GM20000 (cell line): ENCODE measurements around the gene HOXD13.

Experiments used
- DNase-seq: peaks from one replicate; pipeline ENCODE4 v3.0.0; 2012; ENCODE audit warnings: low spot score
- CTCF ChIP-seq: IDR thresholded peaks from 2 replicates; pipeline ENCODE4 v1.5.1; 2012; ENCODE audit warnings: mild to moderate bottlenecking, control low read depth; ENCODE audit errors: extremely low read depth, missing control alignments

HOXD13 gene

DNA sequence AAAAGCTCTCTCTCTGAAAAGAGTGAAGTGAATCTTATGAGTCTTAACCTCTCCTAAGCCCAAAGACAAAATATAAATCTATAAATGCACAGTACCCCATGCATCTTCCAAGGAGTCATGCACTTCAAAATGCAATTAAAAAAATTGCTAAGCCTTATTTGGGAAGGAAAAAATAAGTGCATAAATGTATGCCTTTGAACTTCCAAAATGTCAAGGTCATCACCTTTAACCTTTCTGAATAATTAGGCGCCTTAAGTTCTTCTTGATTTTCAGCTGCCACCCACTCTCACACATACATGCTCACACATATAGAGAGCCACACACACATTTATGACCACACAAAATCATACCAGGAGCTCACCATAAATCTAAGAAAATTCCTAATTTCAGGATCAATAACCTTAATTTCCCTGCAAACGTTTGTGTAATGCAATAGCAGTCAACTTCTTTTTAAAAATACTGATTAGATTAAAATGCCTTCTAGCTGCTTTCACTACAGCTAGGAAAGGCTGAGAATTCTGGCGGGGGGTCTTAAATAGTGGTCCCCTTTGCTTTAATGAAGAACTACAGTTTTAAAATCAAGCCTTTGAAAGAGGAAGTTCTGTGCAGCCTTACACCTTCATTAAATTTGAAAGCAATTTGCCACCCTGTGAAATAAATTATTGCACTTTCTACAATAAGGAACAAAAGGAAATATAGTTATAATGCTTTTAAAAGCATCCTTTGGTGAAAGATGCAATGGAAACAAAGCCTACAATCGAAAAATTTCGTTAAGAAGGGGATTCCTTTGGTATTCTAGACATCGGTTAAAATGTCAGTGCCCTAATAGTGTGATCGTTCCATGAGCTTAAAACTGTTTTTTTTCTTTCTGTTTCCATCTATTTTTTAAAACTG is 18.1 kb downstream of the HOXD13 start:
- DNase-seq = no peak
- no peak for TF ChIP-seq CTCF

GRCh38 chr2:176111309-176111663 is 18.8 kb downstream of the HOXD13 start:
- peak; percentile 63 for TF ChIP-seq CTCF
- no peak for DNase-seq

- no peak for DNase-seq
- TF ChIP-seq CTCF = no peak
These were observed 19.4 kb downstream of the HOXD13 start for GRCh38 chr2:176111846-176112374.

GRCh38 chr2:176112375-176113302 is 20.1 kb downstream of the HOXD13 start:
- TF ChIP-seq CTCF = no peak
- DNase-seq = no peak

DNA sequence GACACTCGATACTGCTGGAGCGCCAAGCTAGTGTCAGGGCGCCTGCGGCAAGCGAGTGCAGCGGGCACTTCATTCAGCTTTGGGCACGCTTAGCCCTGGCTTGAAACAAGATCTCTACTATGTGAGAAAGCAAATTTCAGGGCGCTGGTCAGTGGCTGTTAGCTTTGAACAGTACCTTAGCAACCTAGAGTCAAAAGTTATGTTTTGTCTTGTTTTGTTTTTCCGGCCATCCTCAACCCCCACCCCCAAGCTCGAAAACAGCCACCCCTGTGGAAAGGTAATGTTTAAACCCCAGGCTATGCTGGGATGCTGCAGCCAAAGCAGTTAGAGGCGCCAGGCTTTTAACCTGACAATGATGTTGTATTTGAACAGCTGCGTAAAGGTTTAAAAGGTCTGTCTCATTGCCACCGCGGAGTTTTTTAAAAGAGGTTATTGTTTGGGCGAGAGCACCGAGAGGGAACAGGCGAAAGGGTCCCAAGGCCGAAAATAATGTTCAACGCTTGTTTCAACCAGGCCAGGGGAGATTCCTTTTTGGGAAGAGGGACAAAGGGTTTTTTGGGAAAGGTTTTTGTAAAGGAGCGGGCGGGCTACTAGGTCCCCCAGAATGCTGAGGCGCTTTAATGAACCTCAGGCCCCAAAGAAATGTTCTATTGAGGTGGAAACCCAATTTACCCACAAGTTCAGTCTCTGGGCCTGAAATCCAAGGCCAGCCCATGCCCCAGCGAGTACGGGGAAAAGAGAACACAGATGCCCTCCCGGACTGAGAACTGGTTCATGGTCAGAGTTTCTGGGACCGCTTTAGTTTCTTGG is 21.8 kb downstream of the HOXD13 start:
- DNase-seq = no peak

More for the DNA sequence above, 21.8 kb downstream of the HOXD13 start:
- TF ChIP-seq CTCF = no peak
